Activated CD4-positive, alpha-beta T cell treated with anti-CD3 and anti-CD28 coated beads for 36 hours (primary cell): ENCODE data around the gene IQGAP2. TPM values are rescaled to one million over a fixed set of nuclear protein-coding genes. Genes with fewer than 3 reads are reported as not detected.

Experiments used
- ATAC-seq: fragments of 200-7000 bp; cut with Tn5 transposase; one replicate; pipeline ENCODE4 v1.10.0; 2021; ENCODE audit warnings: mild to moderate bottlenecking, moderate library complexity
- CTCF ChIA-PET: fragments of 350-600 bp; sonication (Branson Sonifier 250); formaldehyde crosslinking; loops from one replicate; lab custom pipeline; 2021; ENCODE audit warnings: antibody characterized with exemption; lab: Charles Lee
- POLR2A ChIA-PET: fragments of 350-600 bp; sonication (Branson Sonifier 250); formaldehyde crosslinking; loops from one replicate; lab custom pipeline; 2021; ENCODE audit warnings: antibody characterized with exemption, inconsistent platforms; lab: Charles Lee
- DNase-seq: peaks from one replicate; pipeline ENCODE4 v3.0.0-alpha.2; 2020
- H3K27ac Mint-ChIP-seq: one replicate; pipeline ENCODE4 v1.8.0; 2021; ENCODE audit warnings: mixed read lengths
- H3K27me3 Mint-ChIP-seq: one replicate; pipeline ENCODE4 v1.8.0; 2021; ENCODE audit warnings: mixed read lengths
- H3K36me3 Mint-ChIP-seq: one replicate; pipeline ENCODE4 v1.8.0; 2021; ENCODE audit warnings: low read depth, mixed read lengths
- H3K4me1 Mint-ChIP-seq: one replicate; pipeline ENCODE4 v1.8.0; 2021; ENCODE audit warnings: mixed read lengths
- H3K4me3 Mint-ChIP-seq: one replicate; pipeline ENCODE4 v1.8.0; 2021; ENCODE audit warnings: mild to moderate bottlenecking, moderate library complexity, mixed read lengths
- H3K9me3 Mint-ChIP-seq: one replicate; pipeline ENCODE4 v1.8.0; 2021; ENCODE audit warnings: low read depth, mixed read lengths
- intact Hi-C, 2 experiments: fragments of 100-400 bp; cut with DNase I in 1 of 2; cut with micrococcal nuclease in 1 of 2; formaldehyde crosslinking; loops; one replicate each; pipeline versions ENCODE4 v1.14.2 to v1.15.1; 2022 to 2024; cut with DNase I, micrococcal nuclease
- total RNA-seq, 2 experiments: library from RNA; stranded (reverse); gene quantifications; one replicate each; pipeline ENCODE4 v1.2.3, GENCODE V29; 2021

The IQGAP2 gene
- total RNA-seq, 2 experiments from 2014 or later = 62.7 to 82.7 TPM

GRCh38 chr5:76537073-76537543, 134.0 kb downstream of the IQGAP2 start:
- POLR2A ChIA-PET = no interaction called here
- ATAC-seq (no peak), DNase-seq (no peak)
- Mint-ChIP-seq H3K36me3 (peaks cover 10% of the 10 kb centered on the region), H3K27ac (no peak overlapping the region), H3K4me1 (peaks cover 60% of the 10 kb centered on the region), H3K9me3 (no peaks in the 10 kb centered on the region), H3K4me3 (no peak overlapping the region), H3K27me3 (no peaks in the 10 kb centered on the region)
- intact Hi-C loops = no loop called here
- CTCF ChIA-PET = interaction anchor here (0.6 to 1.0 kb wide), 2 partner anchors 8 to 12 kb away, joined by 3 to 4 read pairs; no protein-coding TSS in a partner anchor

- intact Hi-C loops = loop anchor here (5.0 to 10.0 kb wide), 4 partner anchors 195 to 977 kb away; partner anchors contain the start of gene SV2C (in 1 of the 2)
- ChIA-PET POLR2A (interaction anchor here (0.6 to 2.9 kb wide), 4 partner anchors 72 to 931 kb away, joined by 3 to 29 read pairs (median 6); partner anchors contain the start of genes ANKDD1B and IQGAP2), CTCF (interaction anchor here (0.5 to 4.1 kb wide), 16 partner anchors 9 to 274 kb away, joined by 3 to 36 read pairs (median 4); partner anchors contain the start of gene IQGAP2)
- Mint-ChIP-seq H3K9me3 (no peaks in the 10 kb centered on the region), H3K27me3 (no peaks in the 10 kb centered on the region), H3K4me3 (no peak overlapping the region), H3K4me1 (peaks cover 86% of the 10 kb centered on the region), H3K36me3 (peaks cover 6% of the 10 kb centered on the region), H3K27ac (peak overlapping the region; percentile 100)
- ATAC-seq = no peak
- DNase-seq = no peak
These were observed 139.2 kb downstream of the IQGAP2 start for GRCh38 chr5:76542241-76542640.

GRCh38 chr5:76542887-76543690, 140.0 kb downstream of the IQGAP2 start:
- DNase-seq = peak; percentile 80
- CTCF ChIA-PET = interaction anchor here (0.5 to 4.1 kb wide), 30 partner anchors 8 to 367 kb away, joined by 3 to 36 read pairs (median 4); partner anchors contain the start of gene IQGAP2
- H3K4me3 Mint-ChIP-seq = peak overlapping the region; percentile 73
- peaks cover 2% of the 10 kb centered on the region for H3K36me3 Mint-ChIP-seq
- POLR2A ChIA-PET = interaction anchor here (0.6 to 2.9 kb wide), 9 partner anchors 14 to 212 kb away, joined by 3 to 29 read pairs (median 5); partner anchors contain the start of gene IQGAP2
- peak overlapping the region; percentile 100 for H3K27ac Mint-ChIP-seq
- H3K4me1 Mint-ChIP-seq = peaks cover 88% of the 10 kb centered on the region
- no peaks in the 10 kb centered on the region for H3K9me3 Mint-ChIP-seq
- no peaks in the 10 kb centered on the region for H3K27me3 Mint-ChIP-seq
- peak; percentile 57 for ATAC-seq
- intact Hi-C loops = loop anchor here (1.0 to 10.0 kb wide), 8 partner anchors 22 to 978 kb away; partner anchors contain the start of genes IQGAP2 (in 1 of the 2) and SV2C (in 1 of the 2)

GRCh38 chr5:76544268-76544926, 141.3 kb downstream of the IQGAP2 start:
- ATAC-seq = peak; percentile 34
- peak overlapping the region; percentile 100 for H3K27ac Mint-ChIP-seq
- H3K9me3 Mint-ChIP-seq = no peaks in the 10 kb centered on the region
- H3K36me3 Mint-ChIP-seq = peaks cover 2% of the 10 kb centered on the region
- peaks cover 90% of the 10 kb centered on the region for H3K4me1 Mint-ChIP-seq
- POLR2A ChIA-PET = interaction anchor here (0.5 to 2.9 kb wide), 2 partner anchors 22 to 140 kb away, joined by 5 to 29 read pairs; partner anchors contain the start of gene IQGAP2
- no peaks in the 10 kb centered on the region for H3K27me3 Mint-ChIP-seq
- peak; percentile 79 for DNase-seq
- CTCF ChIA-PET = interaction anchor here (0.7 to 4.1 kb wide), 21 partner anchors 9 to 369 kb away, joined by 3 to 36 read pairs (median 5); partner anchors contain the start of gene IQGAP2
- peak overlapping the region; percentile 73 for H3K4me3 Mint-ChIP-seq
- intact Hi-C loops = loop anchor here (1.0 to 10.0 kb wide), 5 partner anchors 193 to 980 kb away; partner anchors contain the start of gene SV2C (in 1 of the 2)

- ATAC-seq = no peak
- Mint-ChIP-seq H3K4me1 (peaks cover 93% of the 10 kb centered on the region), H3K27ac (peak overlapping the region; percentile 97), H3K36me3 (peaks cover 2% of the 10 kb centered on the region), H3K9me3 (no peaks in the 10 kb centered on the region), H3K27me3 (no peaks in the 10 kb centered on the region), H3K4me3 (no peak overlapping the region)
- ChIA-PET CTCF (interaction anchor here (0.6 to 4.1 kb wide), 4 partner anchors 16 to 162 kb away, joined by 3 to 30 read pairs (median 16); no protein-coding TSS in a partner anchor), POLR2A (no interaction called here)
- no peak for DNase-seq
- intact Hi-C loops = loop anchor here (5.0 to 10.0 kb wide), 4 partner anchors 360 to 980 kb away; partner anchors contain the start of gene SV2C (in 1 of the 2)
These were observed 142.1 kb downstream of the IQGAP2 start for GRCh38 chr5:76545184-76545583.

GRCh38 chr5:76546497-76547102, 143.5 kb downstream of the IQGAP2 start:
- Mint-ChIP-seq H3K27ac (peak overlapping the region; percentile 97), H3K4me3 (peak overlapping the region; percentile 66), H3K36me3 (no peaks in the 10 kb centered on the region), H3K9me3 (no peaks in the 10 kb centered on the region), H3K27me3 (no peaks in the 10 kb centered on the region), H3K4me1 (peaks cover 85% of the 10 kb centered on the region)
- ATAC-seq = peak; percentile 7
- ChIA-PET CTCF (interaction anchor here (0.8 to 3.1 kb wide), 15 partner anchors 11 to 277 kb away, joined by 3 to 26 read pairs (median 4); partner anchors contain the start of gene IQGAP2), POLR2A (interaction anchor here (0.8 to 1.7 kb wide), 10 partner anchors 17 to 277 kb away, joined by 3 to 16 read pairs (median 5); partner anchors contain the start of gene IQGAP2)
- intact Hi-C loops = loop anchor here (1.0 to 10.0 kb wide), 12 partner anchors 25 to 982 kb away; partner anchors contain the start of genes POC5 (in 1 of the 2) and SV2C (in 1 of the 2)
- peak; percentile 49 for DNase-seq

GRCh38 chr5:76547242-76547890, 144.3 kb downstream of the IQGAP2 start:
- peaks cover under 1% of the 10 kb centered on the region for H3K36me3 Mint-ChIP-seq
- H3K4me1 Mint-ChIP-seq = peaks cover 77% of the 10 kb centered on the region
- ATAC-seq (peak; percentile 74), DNase-seq (peak; percentile 50)
- no peaks in the 10 kb centered on the region for H3K9me3 Mint-ChIP-seq
- CTCF ChIA-PET = interaction anchor here (0.7 to 3.1 kb wide), 17 partner anchors 11 to 285 kb away, joined by 3 to 26 read pairs (median 4); partner anchors contain the start of gene IQGAP2
- H3K27ac Mint-ChIP-seq = peak overlapping the region; percentile 97
- intact Hi-C loops = loop anchor here (1.0 to 10.0 kb wide), 12 partner anchors 26 to 983 kb away; partner anchors contain the start of genes POC5 (in 1 of the 2) and SV2C (in 1 of the 2)
- H3K4me3 Mint-ChIP-seq = peak overlapping the region; percentile 66
- H3K27me3 Mint-ChIP-seq = no peaks in the 10 kb centered on the region
- POLR2A ChIA-PET = interaction anchor here (0.6 to 1.7 kb wide), 11 partner anchors 18 to 483 kb away, joined by 3 to 16 read pairs (median 5); partner anchors contain the start of genes AGGF1 and IQGAP2

GRCh38 chr5:76547891-76548524, 144.9 kb downstream of the IQGAP2 start:
- intact Hi-C loops = loop anchor here (1.0 to 10.0 kb wide), 12 partner anchors 27 to 983 kb away; partner anchors contain the start of genes POC5 (in 1 of the 2) and SV2C (in 1 of the 2)
- CTCF ChIA-PET = interaction anchor here (0.7 to 3.1 kb wide), 13 partner anchors 10 to 286 kb away, joined by 3 to 26 read pairs (median 5); partner anchors contain the start of gene IQGAP2
- H3K4me1 Mint-ChIP-seq = peaks cover 71% of the 10 kb centered on the region
- H3K27ac Mint-ChIP-seq = peak overlapping the region; percentile 97
- H3K27me3 Mint-ChIP-seq = no peaks in the 10 kb centered on the region
- H3K36me3 Mint-ChIP-seq = peaks cover 3% of the 10 kb centered on the region
- peak; percentile 3 for ATAC-seq
- no peak for DNase-seq
- H3K4me3 Mint-ChIP-seq = peak overlapping the region; percentile 66
- POLR2A ChIA-PET = interaction anchor here (0.9 to 1.7 kb wide), 8 partner anchors 19 to 482 kb away, joined by 3 to 16 read pairs (median 5); partner anchors contain the start of genes AGGF1 and IQGAP2
- no peaks in the 10 kb centered on the region for H3K9me3 Mint-ChIP-seq
